Islet of Langerhans (tissue), 1 donor: ENCODE measurements around the gene SLC16A8.

ENCODE experiments used
- FAIRE-seq: peaks from one replicate; lab custom pipeline; 2011; peaks lifted over from hg19 to GRCh38; lab: Jason Lieb, UNC

SLC16A8 gene

GRCh38 chr22:38028344-38029130 lies 55.4 kb downstream of the SLC16A8 start:
- no peak for FAIRE-seq
